ENCODE results near the gene MYO9B.

The MYO9B gene

DNA sequence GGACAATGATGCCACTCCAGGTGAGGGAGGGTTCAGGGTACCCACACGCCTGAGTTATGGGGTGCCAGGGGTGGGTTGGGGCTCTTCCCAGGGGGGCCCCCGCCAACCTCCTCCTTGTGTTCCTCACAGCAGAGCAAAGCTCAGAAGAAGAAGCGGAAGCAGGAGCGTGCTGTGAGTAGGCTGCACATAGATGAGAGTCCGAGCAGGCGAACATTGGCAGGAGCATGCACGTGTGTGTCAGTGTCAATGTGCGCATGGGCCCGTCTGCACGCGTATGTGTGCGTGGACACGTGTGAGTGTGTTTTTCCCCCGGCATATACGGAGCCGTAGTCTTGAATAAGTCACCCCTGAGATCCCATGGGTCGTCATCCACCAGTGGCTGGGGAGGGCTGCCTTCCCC, 127.1 kb downstream of the MYO9B start:
- Histone ChIP-seq H3K36me3 (ENCODE audit: control insufficient read depth in 2 of 2, insufficient read depth in 2 of 2, low read length in 2 of 2) (peaks cover 34 to 53% of the 10 kb centered on the region in 2 donors), H3K27ac (ENCODE audit: low read length) (no peak overlapping the region), H3K27me3 (ENCODE audit: control insufficient read depth in 1 of 2, insufficient read depth in 2 of 2, low read length in 2 of 2) (no peaks in the 10 kb centered on the region), H3K9ac (ENCODE audit: low read length in 2 of 2) (no peak overlapping the region), H3K9me3 (ENCODE audit: control insufficient read depth in 2 of 2, low read length in 2 of 2) (no peaks in the 10 kb centered on the region), H3K4me1 (ENCODE audit: control insufficient read depth, insufficient read depth, low read length) (no peaks in the 10 kb centered on the region), H3K4me3 (ENCODE audit: low read length in 2 of 2) (no peak overlapping the region)

- H3K27me3 ChIP-seq (ENCODE audit: control insufficient read depth in 1 of 2, insufficient read depth in 2 of 2, low read length in 2 of 2) = no peaks in the 10 kb centered on the region
- no peak overlapping the region for H3K27ac ChIP-seq (ENCODE audit: low read length)
- H3K9me3 ChIP-seq (ENCODE audit: control insufficient read depth in 2 of 2, low read length in 2 of 2) = no peaks in the 10 kb centered on the region
- no peak overlapping the region for H3K4me3 ChIP-seq (ENCODE audit: low read length in 2 of 2)
- no peak overlapping the region for H3K9ac ChIP-seq (ENCODE audit: low read length in 2 of 2)
- peaks cover 31 to 41% of the 10 kb centered on the region in 2 donors for H3K36me3 ChIP-seq (ENCODE audit: control insufficient read depth in 2 of 2, insufficient read depth in 2 of 2, low read length in 2 of 2)
- H3K4me1 ChIP-seq (ENCODE audit: control insufficient read depth, insufficient read depth, low read length) = no peaks in the 10 kb centered on the region
Measured at GRCh38 chr19:17205237-17206140, 129.9 kb downstream of the MYO9B start.

GRCh38 chr19:17206736-17207581, 131.4 kb downstream of the MYO9B start:
- Histone ChIP-seq H3K36me3 (ENCODE audit: control insufficient read depth in 2 of 2, insufficient read depth in 2 of 2, low read length in 2 of 2) (peaks cover 19 to 34% of the 10 kb centered on the region in 2 donors), H3K4me1 (ENCODE audit: control insufficient read depth, insufficient read depth, low read length) (no peaks in the 10 kb centered on the region), H3K27me3 (ENCODE audit: control insufficient read depth in 1 of 2, insufficient read depth in 2 of 2, low read length in 2 of 2) (no peaks in the 10 kb centered on the region), H3K9ac (ENCODE audit: low read length in 2 of 2) (no peak overlapping the region), H3K9me3 (ENCODE audit: control insufficient read depth in 2 of 2, low read length in 2 of 2) (no peaks in the 10 kb centered on the region), H3K27ac (ENCODE audit: low read length) (no peak overlapping the region), H3K4me3 (ENCODE audit: low read length in 2 of 2) (no peak overlapping the region)

- no peak overlapping the region for H3K9ac ChIP-seq (ENCODE audit: low read length in 2 of 2)
- peaks cover under 1% of the 10 kb centered on the region for H3K4me1 ChIP-seq (ENCODE audit: control insufficient read depth, insufficient read depth, low read length)
- no peaks in the 10 kb centered on the region for H3K27me3 ChIP-seq (ENCODE audit: control insufficient read depth in 1 of 2, insufficient read depth in 2 of 2, low read length in 2 of 2)
- H3K36me3 ChIP-seq (ENCODE audit: control insufficient read depth in 2 of 2, insufficient read depth in 2 of 2, low read length in 2 of 2) = peaks cover 12 to 26% of the 10 kb centered on the region in 2 donors
- no peaks in the 10 kb centered on the region for H3K9me3 ChIP-seq (ENCODE audit: control insufficient read depth in 2 of 2, low read length in 2 of 2)
- H3K27ac ChIP-seq (ENCODE audit: low read length) = no peak overlapping the region
- no peak overlapping the region for H3K4me3 ChIP-seq (ENCODE audit: low read length in 2 of 2)
Measured at GRCh38 chr19:17209126-17210036, 133.8 kb downstream of the MYO9B start.

GRCh38 chr19:17210296-17210695, 134.7 kb downstream of the MYO9B start:
- Histone ChIP-seq H3K9me3 (ENCODE audit: control insufficient read depth in 2 of 2, low read length in 2 of 2) (no peaks in the 10 kb centered on the region), H3K4me3 (ENCODE audit: low read length in 2 of 2) (no peak overlapping the region), H3K36me3 (ENCODE audit: control insufficient read depth in 2 of 2, insufficient read depth in 2 of 2, low read length in 2 of 2) (peaks cover 12 to 26% of the 10 kb centered on the region in 2 donors), H3K9ac (ENCODE audit: low read length in 2 of 2) (no peak overlapping the region), H3K4me1 (ENCODE audit: control insufficient read depth, insufficient read depth, low read length) (peaks cover 5% of the 10 kb centered on the region), H3K27me3 (ENCODE audit: control insufficient read depth in 1 of 2, insufficient read depth in 2 of 2, low read length in 2 of 2) (no peaks in the 10 kb centered on the region), H3K27ac (ENCODE audit: low read length) (no peak overlapping the region)

- H3K36me3 ChIP-seq (ENCODE audit: control insufficient read depth in 2 of 2, insufficient read depth in 2 of 2, low read length in 2 of 2) = peaks cover 12 to 19% of the 10 kb centered on the region in 2 donors
- H3K27me3 ChIP-seq (ENCODE audit: control insufficient read depth in 1 of 2, insufficient read depth in 2 of 2, low read length in 2 of 2) = no peaks in the 10 kb centered on the region
- H3K4me3 ChIP-seq (ENCODE audit: low read length in 2 of 2) = no peak overlapping the region
- no peak overlapping the region for H3K9ac ChIP-seq (ENCODE audit: low read length in 2 of 2)
- H3K4me1 ChIP-seq (ENCODE audit: control insufficient read depth, insufficient read depth, low read length) = peaks cover 13% of the 10 kb centered on the region
- no peak overlapping the region for H3K27ac ChIP-seq (ENCODE audit: low read length)
- H3K9me3 ChIP-seq (ENCODE audit: control insufficient read depth in 2 of 2, low read length in 2 of 2) = no peaks in the 10 kb centered on the region
Measured at GRCh38 chr19:17211547-17212446, 136.2 kb downstream of the MYO9B start.

- no peaks in the 10 kb centered on the region for H3K27me3 ChIP-seq (ENCODE audit: control insufficient read depth in 1 of 2, insufficient read depth in 2 of 2, low read length in 2 of 2)
- no peak overlapping the region for H3K4me3 ChIP-seq (ENCODE audit: low read length in 2 of 2)
- H3K9me3 ChIP-seq (ENCODE audit: control insufficient read depth in 2 of 2, low read length in 2 of 2) = no peaks in the 10 kb centered on the region
- H3K27ac ChIP-seq (ENCODE audit: low read length) = no peak overlapping the region
- H3K36me3 ChIP-seq (ENCODE audit: control insufficient read depth in 2 of 2, insufficient read depth in 2 of 2, low read length in 2 of 2) = peaks cover 18 to 23% of the 10 kb centered on the region in 2 donors
- no peak overlapping the region for H3K9ac ChIP-seq (ENCODE audit: low read length in 2 of 2)
- H3K4me1 ChIP-seq (ENCODE audit: control insufficient read depth, insufficient read depth, low read length) = peaks cover 13% of the 10 kb centered on the region
Measured at GRCh38 chr19:17213334-17213733, 137.8 kb downstream of the MYO9B start.

DNA sequence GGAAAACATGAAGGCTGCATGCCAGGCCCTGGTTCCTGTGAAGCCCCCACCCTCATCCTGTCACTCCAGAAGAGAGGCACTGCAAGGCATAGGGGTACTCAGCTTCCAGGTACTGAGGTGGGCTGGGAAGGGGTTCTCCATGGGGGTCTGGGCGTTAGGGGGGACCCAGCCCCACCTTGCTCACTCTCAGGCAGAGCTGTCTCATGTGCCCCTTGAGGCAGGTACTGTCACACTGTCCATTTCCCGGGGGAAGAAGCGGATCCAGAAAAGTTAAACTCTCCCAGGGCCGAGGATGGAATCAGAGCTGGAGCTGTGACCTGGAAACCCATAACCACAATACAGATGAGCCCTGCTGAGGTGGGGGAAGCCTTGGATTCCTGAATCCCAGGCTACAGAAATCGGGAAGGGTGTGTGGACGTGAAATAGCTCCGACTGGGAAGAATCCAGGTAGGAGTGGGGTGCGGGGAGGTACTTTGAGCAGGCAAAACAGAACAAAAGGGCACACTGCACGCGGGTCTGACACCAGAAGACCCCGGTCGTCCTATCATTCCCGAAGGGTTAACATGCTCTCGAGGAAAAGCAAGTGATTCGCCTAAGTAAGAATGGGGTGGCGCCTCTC, 139.0 kb downstream of the MYO9B start:
- H3K27me3 ChIP-seq (ENCODE audit: control insufficient read depth in 1 of 2, insufficient read depth in 2 of 2, low read length in 2 of 2) = no peaks in the 10 kb centered on the region
- peaks cover 13% of the 10 kb centered on the region for H3K4me1 ChIP-seq (ENCODE audit: control insufficient read depth, insufficient read depth, low read length)
- peak overlapping the region; percentile 65 to 86 for H3K4me3 ChIP-seq (ENCODE audit: low read length in 2 of 2)
- H3K9ac ChIP-seq (ENCODE audit: low read length in 2 of 2) = peak overlapping the region; percentile 45 to 87
- peaks cover 15 to 26% of the 10 kb centered on the region in 2 donors for H3K36me3 ChIP-seq (ENCODE audit: control insufficient read depth in 2 of 2, insufficient read depth in 2 of 2, low read length in 2 of 2)
- H3K27ac ChIP-seq (ENCODE audit: low read length) = peak overlapping the region; percentile 85
- H3K9me3 ChIP-seq (ENCODE audit: control insufficient read depth in 2 of 2, low read length in 2 of 2) = no peaks in the 10 kb centered on the region

Measured in stomach smooth muscle (tissue), 2 donors.